MG63 (cell line): ENCODE results near the gene CCNF. TPM values are rescaled to one million over a fixed set of nuclear protein-coding genes. Genes with fewer than 3 reads are reported as not detected.

Source experiments
- DNase-seq: peaks from one replicate; pipeline ENCODE4 v3.0.0-alpha.2; 2020
- H3K27me3 ChIP-seq: fragments of 250-450 bp; sonication (Bioruptor Pico); 2 replicates; pipeline ENCODE4 v1.5.1; 2020; ENCODE audit warnings: mild to moderate bottlenecking, moderate library complexity
- H3K36me3 ChIP-seq: fragments of 250-450 bp; sonication (Bioruptor Pico); 2 replicates; pipeline ENCODE4 v1.5.1; 2020; ENCODE audit warnings: mild to moderate bottlenecking, moderate library complexity
- H3K4me3 ChIP-seq: fragments of 250-450 bp; sonication (Bioruptor Pico); 2 replicates; pipeline ENCODE4 v1.5.1; 2020; ENCODE audit warnings: mild to moderate bottlenecking, moderate library complexity
- H3K9me3 ChIP-seq: fragments of 250-450 bp; sonication (Bioruptor Pico); 2 replicates; pipeline ENCODE4 v1.5.1; 2020; ENCODE audit warnings: mild to moderate bottlenecking, moderate library complexity
- total RNA-seq: library from RNA; depleted of rRNA; stranded (reverse); fragments of >200 nt; shearing (Covaris generic); gene quantifications from 2 replicates; pipeline ENCODE4 v1.2.3, GENCODE V29; 2014; ENCODE audit warnings: low replicate concordance

The CCNF gene
- total RNA-seq, 1 experiment from 2014 or later = 35.9 TPM

DNA sequence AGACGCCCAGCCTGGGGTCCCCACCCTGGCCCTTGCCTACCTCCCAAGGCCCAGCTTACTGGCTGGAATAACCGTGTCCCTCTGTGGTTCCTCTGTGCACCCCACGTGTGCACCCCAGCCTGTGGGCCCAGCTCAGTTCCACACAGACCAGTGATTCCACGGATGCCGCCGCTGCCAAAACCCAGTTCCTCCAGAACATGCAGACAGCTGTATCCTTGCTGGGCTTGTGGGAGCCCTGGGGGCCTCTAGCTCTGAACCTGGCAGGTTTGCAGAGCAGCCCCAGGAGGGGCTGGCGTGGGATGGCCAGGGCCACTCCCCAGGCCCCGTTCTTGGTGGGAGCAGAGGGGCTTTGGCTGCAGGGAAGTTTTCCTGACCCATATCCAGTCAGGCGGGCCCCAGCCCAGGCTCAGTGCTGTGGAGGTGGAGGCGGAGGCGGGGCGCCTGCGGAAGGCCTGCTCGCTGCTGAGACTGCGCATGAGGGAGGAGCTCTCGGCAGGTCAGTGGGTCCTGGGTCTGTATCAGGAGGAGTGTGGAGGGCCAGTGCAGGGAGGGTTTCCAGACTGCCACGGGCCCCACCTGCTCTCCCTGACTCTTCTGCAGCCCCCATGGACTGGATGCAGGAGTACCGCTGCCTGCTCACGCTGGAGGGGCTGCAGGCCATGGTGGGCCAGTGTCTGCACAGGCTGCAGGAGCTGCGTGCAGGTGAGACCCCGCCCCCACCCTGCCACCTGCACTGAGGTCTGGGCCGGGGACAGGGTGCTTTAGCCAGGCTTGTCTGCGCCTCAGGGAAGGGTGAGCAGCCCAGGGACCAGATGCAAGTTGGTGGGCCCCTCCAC lies 33.0 kb downstream of the CCNF start:
- no peaks in the 10 kb centered on the region for H3K27me3 ChIP-seq
- H3K9me3 ChIP-seq = no peaks in the 10 kb centered on the region
- H3K4me3 ChIP-seq = no peak overlapping the region
- no peak for DNase-seq
- peaks cover 19% of the 10 kb centered on the region for H3K36me3 ChIP-seq

DNA sequence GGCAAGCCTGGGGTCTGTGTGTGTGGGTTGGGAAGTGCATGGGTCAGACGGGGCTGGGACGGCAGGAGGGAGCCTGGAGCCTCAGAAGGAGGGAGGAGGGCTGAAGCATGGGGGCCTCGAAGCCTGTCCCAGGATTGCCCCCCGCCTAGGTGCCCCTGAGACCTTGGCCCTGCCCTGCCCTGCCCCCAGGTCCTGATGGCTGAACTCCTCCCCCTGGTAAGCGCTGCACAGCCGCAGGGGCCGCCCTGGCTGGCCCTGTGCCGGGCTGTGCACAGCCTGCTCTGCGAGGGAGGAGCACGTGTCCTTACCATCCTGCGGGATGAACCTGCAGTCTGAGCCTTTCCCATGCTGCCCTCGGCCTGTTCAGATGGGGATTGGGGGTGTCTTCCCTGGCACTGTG lies 35.1 kb downstream of the CCNF start:
- no peak overlapping the region for H3K4me3 ChIP-seq
- no peaks in the 10 kb centered on the region for H3K27me3 ChIP-seq
- no peak for DNase-seq
- H3K36me3 ChIP-seq = peaks cover 13% of the 10 kb centered on the region
- H3K9me3 ChIP-seq = no peaks in the 10 kb centered on the region

DNA sequence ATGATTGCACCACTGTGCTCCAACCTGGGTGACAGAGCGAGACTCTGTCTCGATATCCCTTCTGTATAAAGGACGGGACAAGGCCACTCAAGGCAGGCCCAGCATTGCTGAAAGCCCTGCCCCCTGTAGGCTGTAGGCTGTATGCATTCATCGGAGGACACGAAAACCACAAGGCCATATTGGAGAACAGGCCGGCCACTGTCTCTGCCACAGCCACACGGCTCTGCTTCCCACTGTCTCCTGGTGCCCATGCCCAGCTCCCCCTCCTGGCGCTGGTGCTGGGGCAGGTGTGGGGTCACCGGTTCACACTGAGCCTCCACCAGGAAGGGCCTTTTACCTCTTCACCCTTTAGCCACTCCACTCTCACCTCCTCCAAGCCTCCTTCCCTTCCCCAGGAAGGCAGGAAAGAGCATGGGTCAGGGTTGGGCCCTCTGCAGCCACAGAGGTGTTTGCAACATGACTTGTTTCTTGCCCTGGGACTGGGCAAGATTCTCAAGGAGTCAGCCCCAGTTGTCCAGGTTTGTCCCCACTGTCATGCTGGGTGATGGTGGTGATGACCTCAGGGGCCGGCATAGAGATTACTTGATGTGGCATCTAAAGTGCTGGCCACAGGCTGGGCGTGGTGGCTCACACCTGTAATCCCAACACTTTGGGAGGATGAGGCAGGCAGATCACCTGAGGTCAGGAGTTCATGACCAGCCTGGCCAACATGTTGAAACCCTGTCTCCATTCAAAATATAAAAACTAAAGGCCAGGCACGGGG lies 36.6 kb downstream of the CCNF start:
- H3K9me3 ChIP-seq = no peaks in the 10 kb centered on the region
- peaks cover 10% of the 10 kb centered on the region for H3K36me3 ChIP-seq
- no peak for DNase-seq
- H3K27me3 ChIP-seq = no peaks in the 10 kb centered on the region
- H3K4me3 ChIP-seq = no peak overlapping the region

DNA sequence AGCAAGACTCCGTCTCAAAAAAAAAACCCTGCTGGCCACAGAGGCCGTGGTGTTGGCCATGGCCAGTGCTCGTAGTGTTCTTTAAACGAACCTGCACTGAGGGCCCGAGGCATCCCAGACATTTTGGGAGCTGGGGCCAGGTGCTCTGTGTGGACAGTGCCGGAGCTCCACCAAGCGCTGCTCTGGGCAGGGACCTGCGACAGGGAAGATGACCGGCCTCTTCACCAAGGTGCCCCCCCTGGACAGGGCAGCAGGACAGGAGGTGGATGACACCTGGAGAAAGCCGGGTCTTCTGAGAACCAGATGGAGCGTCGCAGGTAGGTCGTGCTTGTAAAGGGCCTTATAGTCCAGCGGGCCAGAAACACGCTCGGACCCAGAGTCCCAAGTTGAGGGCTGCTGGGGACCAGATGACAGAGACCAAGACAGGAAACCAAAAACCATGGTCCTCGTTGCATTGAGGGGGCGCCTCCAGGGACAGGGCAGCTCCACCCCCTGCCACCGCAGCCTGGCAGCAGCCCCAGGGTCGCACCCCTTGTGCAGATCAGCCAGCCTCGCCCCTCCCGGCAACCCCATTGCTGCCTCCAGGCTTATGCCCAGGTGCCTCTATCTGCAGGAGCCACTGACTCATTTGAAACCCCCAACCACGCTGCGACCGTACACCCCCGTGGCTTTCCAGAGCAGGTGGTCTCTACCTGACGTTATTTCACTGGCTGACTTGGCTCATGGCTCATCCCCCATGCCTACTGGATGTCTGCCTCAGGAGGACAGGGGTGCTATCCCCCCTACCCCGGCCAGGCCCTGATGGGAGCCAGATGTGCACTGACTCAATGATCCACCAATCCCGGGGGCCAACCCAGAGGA lies 37.6 kb downstream of the CCNF start:
- Histone ChIP-seq H3K36me3 (peaks cover 4% of the 10 kb centered on the region), H3K9me3 (no peaks in the 10 kb centered on the region), H3K4me3 (no peak overlapping the region; the same call in 1 of the 2 replicates), H3K27me3 (no peaks in the 10 kb centered on the region)
- DNase-seq = no peak

DNA sequence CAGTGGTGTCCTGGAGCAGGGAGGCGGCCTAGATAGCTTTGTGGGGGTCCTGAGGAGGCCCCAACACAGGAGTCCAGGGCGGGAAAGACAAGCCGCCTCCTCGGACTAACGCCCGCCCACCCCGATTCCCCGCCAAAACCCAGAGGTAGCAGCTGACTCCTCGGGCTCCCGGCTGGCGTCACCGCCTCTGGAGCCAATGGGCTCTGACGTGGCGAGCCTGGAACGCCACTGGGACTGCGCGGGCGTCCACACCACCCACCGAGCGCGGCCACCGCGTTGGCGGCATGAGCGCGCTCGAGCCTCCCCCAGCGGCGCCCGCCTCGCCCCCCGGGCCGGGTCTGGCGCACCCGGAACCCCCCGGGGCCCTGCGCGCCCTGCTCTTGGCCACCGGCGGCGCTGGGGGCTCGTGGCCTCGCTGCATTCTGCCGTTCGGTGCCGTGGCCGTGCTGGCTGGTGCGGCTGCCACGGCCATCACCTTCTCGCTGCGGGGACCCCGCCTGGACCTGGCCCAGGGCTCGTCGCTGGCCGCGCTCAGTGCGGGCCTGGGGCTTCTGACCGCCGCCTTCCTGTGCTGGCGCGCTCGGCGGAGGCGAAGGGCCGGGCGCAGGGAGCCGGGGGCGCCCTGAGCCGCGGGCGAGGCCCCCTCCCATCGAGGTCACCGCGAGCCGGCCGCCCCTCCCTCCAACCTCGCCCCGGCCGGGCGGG lies 38.4 kb downstream of the CCNF start:
- Histone ChIP-seq H3K9me3 (no peaks in the 10 kb centered on the region), H3K36me3 (no peaks in the 10 kb centered on the region), H3K4me3 (peak overlapping the region; percentile 36), H3K27me3 (no peaks in the 10 kb centered on the region)
- peak; percentile 91 for DNase-seq

DNA sequence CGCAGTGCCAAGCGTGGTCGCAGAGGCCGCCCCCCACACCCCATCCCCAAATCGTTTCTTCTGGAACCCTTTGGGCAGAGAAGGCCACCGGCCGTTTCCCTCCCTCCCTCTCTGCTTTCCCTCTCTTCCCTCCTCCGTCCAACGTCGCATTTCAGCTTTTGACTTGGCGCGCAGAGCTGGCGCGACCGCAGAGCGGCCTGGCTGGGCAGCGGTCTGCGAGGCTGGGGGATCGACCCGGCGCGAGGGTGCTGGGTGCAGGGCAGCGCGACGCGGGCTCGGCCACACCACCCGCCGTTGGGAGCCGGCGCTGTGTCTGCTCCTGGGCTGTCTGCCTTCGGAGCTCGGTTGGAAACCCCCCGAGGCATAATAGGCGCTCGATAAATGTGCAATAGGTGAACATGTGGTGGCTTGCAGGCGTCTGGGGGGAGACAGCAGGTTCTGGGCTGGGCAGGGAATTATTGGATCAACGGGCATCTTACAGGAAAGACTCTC lies 39.0 kb downstream of the CCNF start:
- H3K4me3 ChIP-seq = peak overlapping the region; percentile 36
- H3K36me3 ChIP-seq = no peaks in the 10 kb centered on the region
- no peaks in the 10 kb centered on the region for H3K9me3 ChIP-seq
- DNase-seq = peak; percentile 49
- no peaks in the 10 kb centered on the region for H3K27me3 ChIP-seq

DNA sequence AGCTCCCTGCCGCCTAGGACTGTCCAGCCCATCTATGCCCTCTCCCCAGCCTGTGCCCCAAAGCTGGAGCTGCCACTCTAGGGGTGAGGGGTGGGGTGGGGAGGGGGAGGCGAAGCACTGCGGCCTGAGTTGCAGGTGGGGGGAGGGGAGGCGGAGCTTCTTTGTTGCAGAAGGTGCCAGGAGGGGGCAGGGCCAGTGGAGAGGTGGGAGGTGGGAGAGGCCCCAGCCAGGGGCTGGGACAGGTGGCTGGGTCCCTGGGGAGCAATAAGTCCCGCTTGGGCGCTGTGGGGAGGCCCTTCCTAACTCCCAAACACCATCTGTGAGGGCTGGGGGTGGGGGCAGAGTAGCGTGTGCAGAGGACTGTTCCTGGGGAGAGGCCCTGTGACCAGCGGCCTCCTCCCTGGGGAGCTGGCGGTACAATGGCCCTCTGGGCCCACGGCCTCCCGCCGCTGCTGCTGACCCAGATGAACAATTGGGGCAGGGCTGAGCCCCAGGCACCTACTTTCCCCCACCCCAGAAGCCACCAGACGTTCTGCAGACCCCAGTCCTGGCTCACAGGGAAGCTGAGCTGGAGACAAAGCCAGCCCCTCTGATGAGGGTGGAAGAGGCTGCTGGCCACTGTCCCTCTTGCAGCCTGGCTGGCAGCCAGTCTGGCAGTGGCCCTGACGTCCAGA lies 39.6 kb downstream of the CCNF start:
- DNase-seq = no peak
- H3K9me3 ChIP-seq = no peaks in the 10 kb centered on the region
- H3K36me3 ChIP-seq = no peaks in the 10 kb centered on the region
- peak overlapping the region; percentile 36 for H3K4me3 ChIP-seq
- H3K27me3 ChIP-seq = no peaks in the 10 kb centered on the region

DNA sequence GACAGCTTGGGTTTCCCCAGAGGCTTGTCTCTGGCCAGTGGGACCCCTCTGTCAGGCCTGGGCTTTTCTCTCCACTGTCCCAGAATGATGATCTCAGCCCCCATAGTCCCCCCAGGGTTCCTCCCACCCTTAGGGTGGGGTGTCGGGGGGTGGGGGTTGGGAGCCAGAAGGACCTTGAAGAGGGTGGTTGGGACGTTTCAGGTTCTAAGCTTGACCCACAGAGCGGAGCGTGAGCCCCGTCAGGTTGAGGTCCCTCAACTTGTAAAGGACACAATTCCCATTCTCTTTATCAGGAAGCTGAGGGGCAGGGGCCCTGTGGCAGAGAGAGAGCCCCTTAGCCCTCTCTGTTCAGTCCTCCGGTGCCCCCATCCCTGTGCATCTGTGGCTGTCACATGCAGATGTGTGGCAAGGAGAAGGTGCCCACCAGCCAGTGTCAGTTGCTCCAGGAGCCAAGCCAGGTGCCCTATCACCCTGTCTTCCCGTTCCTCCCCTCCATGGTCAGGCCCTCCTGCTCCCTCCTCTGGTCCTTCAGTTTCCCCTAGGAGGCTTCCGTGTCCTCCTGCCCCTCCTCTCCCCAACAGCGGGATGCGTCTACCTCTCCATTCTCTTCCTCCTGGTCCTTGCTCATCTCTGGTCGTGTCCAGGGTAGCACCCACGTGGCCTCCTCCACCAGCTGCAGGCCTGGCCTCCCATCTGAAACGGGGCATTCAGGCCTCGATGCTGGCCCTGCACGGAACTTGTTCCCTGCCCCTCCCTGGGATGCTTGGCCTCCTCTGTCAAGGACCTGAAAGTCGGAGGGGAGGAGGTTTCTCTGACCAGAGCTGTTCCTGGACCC lies 40.4 kb downstream of the CCNF start:
- Histone ChIP-seq H3K27me3 (no peaks in the 10 kb centered on the region), H3K36me3 (no peaks in the 10 kb centered on the region), H3K4me3 (no peak overlapping the region), H3K9me3 (no peaks in the 10 kb centered on the region)
- DNase-seq = no peak

DNA sequence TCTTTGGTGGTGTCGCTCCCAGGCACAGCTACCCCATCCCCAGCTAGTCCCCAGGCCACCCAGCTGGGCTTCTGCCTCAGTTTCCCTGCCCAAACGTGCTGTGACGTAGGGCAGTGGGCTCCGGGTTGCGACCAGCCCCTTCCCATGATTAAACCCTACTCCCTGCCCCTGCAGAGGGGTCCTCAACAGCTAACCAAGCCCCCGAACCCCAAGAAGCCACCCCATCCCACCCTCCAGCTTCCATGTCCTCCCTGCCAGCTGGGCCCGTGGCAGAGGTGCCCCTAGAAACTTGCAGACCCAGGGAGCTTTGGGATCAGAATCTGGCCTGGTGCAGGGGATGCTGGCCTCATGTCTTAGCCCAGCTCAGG lies 41.0 kb downstream of the CCNF start:
- Histone ChIP-seq H3K4me3 (no peak overlapping the region), H3K27me3 (no peaks in the 10 kb centered on the region), H3K36me3 (no peaks in the 10 kb centered on the region), H3K9me3 (no peaks in the 10 kb centered on the region)
- no peak for DNase-seq

DNA sequence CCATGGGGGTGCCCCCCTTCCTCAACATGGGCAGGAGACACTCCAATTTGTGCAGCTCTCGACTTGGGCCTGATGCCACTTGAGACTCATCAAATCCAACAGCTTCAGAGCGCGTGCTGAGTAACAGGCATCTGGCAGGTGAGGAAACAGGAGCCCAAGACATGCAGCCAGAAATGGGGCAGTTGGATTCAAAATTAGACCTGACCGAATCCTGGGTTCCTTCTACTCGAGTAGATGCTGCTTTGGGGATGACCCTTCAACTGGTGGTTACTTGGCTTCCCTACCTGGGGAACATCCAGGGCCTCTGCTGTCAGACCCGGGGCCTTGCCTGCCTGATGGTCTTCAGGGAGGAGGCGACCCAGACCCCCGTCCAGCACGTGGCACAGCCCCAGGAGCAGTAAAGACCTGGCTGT lies 41.4 kb downstream of the CCNF start:
- no peak for DNase-seq

DNA sequence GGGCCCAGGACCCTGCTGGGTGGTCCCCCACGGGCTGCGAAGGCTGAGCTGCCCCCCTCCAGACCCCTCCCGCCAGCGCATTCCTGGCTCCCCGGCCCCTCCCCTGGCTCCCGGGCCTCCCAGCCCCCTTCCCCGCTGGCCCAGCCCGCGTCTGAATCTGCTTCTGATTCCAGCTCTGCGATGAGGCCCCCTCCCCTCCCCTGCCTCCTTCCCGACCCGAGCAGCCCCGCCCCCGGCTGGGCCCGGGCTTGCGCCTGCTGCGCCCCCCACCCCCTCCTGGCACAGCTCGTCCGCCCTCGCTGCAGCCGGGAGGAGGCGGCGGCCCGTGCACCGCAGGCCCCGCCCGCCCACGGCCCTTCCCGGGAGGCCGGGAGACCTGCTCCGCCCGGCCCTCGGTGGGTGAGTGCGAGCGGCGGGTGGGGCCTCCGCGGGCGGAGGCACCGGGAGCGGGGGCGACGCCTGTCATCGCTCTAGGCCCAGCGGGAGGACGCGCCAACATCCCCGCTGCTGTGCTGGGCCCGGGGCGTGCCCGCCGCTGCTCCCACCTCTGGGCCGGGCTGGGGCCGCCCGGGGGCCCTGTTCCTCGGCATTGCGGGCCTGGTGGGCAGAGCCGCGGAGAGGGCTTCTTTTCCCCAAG lies 41.9 kb downstream of the CCNF start, which contains the start of gene NTN3:
TSS of gene NTN3 (plus strand) at position 282 of the 637 bp plus-strand sequence. CDS start 405 bp downstream, outside the sequence.
- no peak for DNase-seq
- Histone ChIP-seq H3K36me3 (no peaks in the 10 kb centered on the region), H3K4me3 (no peak within 1 kb of the TSS), H3K27me3 (no peaks in the 10 kb centered on the region), H3K9me3 (no peaks in the 10 kb centered on the region)

More for the DNA sequence above, 41.4 kb downstream of the CCNF start:
- Histone ChIP-seq H3K36me3 (no peaks in the 10 kb centered on the region), H3K4me3 (no peak overlapping the region), H3K9me3 (no peaks in the 10 kb centered on the region), H3K27me3 (no peaks in the 10 kb centered on the region)

DNA sequence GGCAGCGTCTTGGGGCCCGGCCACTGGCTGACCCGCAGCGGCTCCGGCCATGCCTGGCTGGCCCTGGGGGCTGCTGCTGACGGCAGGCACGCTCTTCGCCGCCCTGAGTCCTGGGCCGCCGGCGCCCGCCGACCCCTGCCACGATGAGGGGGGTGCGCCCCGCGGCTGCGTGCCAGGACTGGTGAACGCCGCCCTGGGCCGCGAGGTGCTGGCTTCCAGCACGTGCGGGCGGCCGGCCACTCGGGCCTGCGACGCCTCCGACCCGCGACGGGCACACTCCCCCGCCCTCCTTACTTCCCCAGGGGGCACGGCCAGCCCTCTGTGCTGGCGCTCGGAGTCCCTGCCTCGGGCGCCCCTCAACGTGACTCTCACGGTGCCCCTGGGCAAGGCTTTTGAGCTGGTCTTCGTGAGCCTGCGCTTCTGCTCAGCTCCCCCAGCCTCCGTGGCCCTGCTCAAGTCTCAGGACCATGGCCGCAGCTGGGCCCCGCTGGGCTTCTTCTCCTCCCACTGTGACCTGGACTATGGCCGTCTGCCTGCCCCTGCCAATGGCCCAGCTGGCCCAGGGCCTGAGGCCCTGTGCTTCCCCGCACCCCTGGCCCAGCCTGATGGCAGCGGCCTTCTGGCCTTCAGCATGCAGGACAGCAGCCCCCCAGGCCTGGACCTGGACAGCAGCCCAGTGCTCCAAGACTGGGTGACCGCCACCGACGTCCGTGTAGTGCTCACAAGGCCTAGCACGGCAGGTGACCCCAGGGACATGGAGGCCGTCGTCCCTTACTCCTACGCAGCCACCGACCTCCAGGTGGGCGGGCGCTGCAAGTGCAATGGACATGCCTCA lies 42.6 kb downstream of the CCNF start:
- H3K36me3 ChIP-seq = no peaks in the 10 kb centered on the region
- DNase-seq = no peak
- no peaks in the 10 kb centered on the region for H3K27me3 ChIP-seq
- H3K9me3 ChIP-seq = no peaks in the 10 kb centered on the region
- H3K4me3 ChIP-seq = no peak overlapping the region

DNA sequence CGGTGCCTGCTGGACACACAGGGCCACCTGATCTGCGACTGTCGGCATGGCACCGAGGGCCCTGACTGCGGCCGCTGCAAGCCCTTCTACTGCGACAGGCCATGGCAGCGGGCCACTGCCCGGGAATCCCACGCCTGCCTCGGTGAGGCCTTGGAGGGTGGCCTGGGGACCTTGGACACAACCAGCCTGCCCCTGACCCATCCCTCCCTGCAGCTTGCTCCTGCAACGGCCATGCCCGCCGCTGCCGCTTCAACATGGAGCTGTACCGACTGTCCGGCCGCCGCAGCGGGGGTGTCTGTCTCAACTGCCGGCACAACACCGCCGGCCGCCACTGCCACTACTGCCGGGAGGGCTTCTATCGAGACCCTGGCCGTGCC lies 43.2 kb downstream of the CCNF start:
- Histone ChIP-seq H3K4me3 (no peak overlapping the region), H3K9me3 (no peaks in the 10 kb centered on the region), H3K27me3 (no peaks in the 10 kb centered on the region), H3K36me3 (no peaks in the 10 kb centered on the region)
- no peak for DNase-seq

DNA sequence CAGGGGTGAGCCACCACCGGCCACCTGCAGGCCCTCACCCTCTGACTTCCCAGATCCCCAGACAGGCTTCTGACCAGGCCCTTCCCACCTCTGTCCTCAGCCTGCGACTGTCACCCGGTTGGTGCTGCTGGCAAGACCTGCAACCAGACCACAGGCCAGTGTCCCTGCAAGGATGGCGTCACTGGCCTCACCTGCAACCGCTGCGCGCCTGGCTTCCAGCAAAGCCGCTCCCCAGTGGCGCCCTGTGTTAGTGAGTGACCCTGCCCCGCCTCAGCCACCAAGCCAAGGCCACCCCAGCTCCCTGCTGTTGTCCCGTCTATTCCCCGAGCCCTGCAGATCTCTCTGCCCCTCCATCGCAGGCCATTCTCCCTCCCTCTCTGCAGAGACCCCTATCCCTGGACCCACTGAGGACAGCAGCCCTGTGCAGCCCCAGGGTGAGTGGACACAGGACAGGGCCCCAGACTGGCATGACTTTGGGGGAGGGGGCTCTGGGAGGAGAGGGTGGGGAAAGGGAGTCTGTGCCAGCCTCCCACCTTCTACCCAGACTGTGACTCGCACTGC lies 43.7 kb downstream of the CCNF start:
- H3K9me3 ChIP-seq = no peaks in the 10 kb centered on the region

More for the DNA sequence above, 43.7 kb downstream of the CCNF start:
- no peak overlapping the region for H3K4me3 ChIP-seq
- DNase-seq = no peak
- H3K27me3 ChIP-seq = no peaks in the 10 kb centered on the region
- H3K36me3 ChIP-seq = no peaks in the 10 kb centered on the region
